ENCODE data around the gene AGBL2. TPM values are rescaled to one million over a fixed set of nuclear protein-coding genes. Genes with fewer than 3 reads are reported as not detected.
"Not testable (repeated sequence)": the region's sequence is repeated elsewhere in the genome, so short reads cannot be mapped to it uniquely, and the experiment has no call there.

AGBL2 gene
- polyA plus RNA-seq, 3 donors, result 6.6 to 14.9 (median 8.4) TPM

DNA sequence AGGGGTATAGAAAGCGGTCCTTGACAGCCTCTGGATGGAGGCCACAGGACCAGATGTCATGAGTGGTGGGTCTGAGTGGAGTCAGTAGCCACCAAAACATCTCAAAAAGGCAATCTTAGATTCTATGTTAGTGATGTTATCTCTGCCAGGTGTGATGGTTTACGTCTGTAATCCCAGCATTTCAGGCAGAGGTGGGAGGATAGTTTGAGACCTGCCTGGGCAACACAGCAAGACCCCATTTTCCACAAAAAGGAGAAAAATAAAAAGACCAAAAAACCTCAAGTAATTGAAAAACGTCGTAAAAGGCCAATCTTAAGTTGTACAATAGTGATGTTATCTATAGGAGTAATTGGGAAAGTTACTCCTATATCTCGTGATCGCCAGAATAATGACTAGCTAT is 69.2 kb downstream of the AGBL2 start:
- no peak for DNase-seq (ENCODE audit: extremely low read depth in 1 of 11, low read depth in 9 of 11, low spot score in 4 of 11)

DNA sequence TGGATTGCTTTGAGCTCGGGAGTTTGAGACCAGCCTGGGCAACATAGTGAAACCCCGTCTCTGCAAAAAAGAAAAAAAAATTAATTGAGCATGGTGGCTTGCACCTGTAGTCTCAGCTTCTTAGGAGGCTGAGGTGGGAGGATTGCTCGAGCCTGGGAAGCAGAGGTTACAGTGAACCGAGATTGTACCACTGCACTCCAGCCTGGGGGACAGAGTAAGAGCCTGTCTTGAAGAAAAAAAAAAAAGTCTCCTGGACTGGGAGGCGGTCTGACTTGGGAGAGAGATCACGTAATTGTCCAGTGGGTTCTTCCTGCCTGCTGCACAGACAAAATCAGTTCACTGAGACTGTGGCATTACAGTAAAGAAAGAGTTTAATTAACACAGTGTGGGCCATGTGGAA is 69.7 kb downstream of the AGBL2 start:
- DNase-seq (ENCODE audit: extremely low read depth in 1 of 11, low read depth in 9 of 11, low spot score in 4 of 11), result no peak

DNA sequence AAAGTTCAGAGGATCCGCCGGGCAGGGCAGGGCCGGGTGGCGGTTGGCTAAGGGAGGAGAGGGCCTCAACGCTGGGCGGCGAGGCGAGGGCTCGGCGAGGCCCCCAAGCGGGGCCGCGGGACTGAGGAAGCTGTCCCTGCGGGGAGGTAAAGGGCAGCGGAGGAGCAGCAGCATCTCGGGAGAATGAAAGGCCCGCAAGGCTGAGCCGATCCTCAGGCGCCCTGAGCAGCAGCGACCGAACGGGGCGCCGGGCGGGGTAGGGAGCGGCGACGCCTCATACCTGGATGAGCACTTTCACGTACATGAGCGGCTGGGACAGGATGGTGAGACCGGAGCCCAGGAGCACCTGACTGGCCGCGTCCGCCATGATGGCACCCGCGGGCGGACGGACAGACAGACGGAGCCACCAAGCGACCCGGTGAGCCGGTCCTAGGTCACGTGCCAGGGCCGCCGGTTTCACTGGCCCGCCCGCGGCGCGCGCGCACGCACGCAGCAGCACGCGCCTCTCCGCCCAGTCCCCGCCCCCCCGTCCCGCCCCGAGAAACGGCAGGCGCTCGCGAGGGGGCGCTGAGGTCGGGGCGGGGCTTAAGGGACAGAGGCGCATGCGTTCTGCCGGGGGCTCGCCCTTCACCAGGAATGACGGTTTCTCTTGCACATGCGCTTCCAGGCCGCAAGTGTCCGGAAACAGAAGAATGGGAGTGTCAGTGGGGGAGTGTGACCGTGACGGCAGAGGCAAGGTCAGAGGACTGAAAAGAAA is 72.9 kb downstream of the AGBL2 start, which contains the start of gene MTCH2:
Gene MTCH2, minus strand, starts transcription at position 461 of the 757 bp plus-strand sequence. Its CDS starts 94 bp downstream, at position 367.
- peak; percentile 91 to 98 (median 96) for DNase-seq (ENCODE audit: extremely low read depth in 1 of 11, low read depth in 9 of 11, low spot score in 4 of 11)

DNA sequence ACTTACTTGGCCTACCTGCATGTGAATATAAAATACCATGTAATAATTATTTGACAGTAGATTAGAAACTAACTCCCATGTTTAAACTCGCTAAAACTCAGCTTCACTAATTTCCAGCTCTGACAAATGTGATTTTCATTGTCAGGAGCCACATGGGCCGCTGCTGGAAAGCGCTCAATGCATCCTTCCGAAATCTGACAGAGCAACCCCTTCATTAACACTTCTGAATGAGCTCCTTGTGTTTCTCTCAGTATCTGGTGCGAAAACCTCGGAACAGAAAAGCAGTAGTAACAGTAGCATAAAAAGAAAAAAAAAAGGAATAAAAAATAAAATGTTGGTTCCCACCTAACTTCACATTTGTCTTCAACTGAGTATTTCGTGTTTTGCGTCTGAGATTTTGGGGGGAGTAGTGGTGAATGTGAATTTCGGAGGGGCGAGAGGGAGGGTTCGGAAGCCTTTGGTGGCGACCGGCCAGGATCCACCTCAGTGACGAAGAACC is 73.5 kb downstream of the AGBL2 start:
- peak in 2 of 11 donors; percentile 18 to 22 for DNase-seq (ENCODE audit: extremely low read depth in 1 of 11, low read depth in 9 of 11, low spot score in 4 of 11)

DNA sequence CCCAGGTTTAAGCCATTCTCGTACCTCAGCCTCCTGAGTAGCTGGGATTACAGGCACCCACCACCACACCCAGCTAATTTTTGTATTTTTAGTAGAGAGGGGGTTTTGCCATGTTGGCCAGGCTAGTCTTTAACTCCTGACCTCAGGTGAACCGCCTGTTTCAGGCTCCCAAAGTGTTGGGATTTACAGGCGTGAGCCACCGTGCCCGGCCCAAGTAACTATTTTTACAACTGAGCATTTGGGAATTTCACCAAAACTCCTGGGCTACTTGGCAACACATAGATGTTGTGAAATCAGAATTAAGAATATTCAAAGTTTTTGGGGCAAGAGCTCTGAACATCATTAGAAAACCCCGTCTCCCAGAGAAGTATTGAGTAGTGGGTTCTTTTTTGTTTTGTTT is 74.7 kb downstream of the AGBL2 start:
- DNase-seq (ENCODE audit: extremely low read depth in 1 of 11, low read depth in 9 of 11, low spot score in 4 of 11), result not testable (repeated sequence)

DNA sequence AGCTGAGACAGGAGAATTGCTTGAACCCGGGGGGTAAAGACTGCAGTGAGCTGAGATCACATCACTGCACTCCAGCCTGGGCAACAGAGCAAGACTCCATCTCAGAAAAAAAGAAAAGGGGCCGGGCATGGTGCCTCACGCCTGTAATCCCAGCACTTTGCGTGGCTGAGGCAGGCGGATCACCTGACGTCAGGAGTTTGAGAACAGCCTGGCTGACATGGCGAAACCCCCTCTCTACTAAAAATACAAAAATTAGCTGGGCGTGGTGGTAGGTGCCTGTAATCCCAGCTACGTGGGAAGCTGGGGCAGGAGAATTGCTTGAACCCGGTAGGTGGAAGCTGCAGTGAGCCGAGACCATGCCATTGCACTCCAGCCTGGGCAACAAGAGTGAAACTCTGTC is 78.8 kb downstream of the AGBL2 start:
- DNase-seq (ENCODE audit: extremely low read depth in 1 of 11, low read depth in 9 of 11, low spot score in 4 of 11), result not testable (repeated sequence)

DNA sequence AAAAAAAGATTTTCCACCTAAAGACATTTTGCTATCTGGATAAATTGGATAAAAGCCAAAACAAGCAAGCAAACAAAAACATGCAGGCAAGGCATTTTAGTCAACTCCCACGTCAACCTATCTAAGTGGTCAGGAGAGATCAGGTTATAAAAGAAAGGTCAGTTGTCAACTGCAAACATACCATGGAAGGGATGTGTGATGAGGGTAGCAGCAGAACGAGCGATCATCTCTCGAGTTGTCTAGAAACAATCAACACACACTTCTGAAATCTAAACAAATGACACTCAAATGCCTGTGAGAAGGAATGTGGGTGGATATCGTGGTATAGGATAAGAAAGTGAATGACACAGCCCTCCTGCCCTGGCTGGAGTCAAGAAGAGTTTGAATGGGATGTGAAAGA is 83.7 kb downstream of the AGBL2 start:
- no peak for DNase-seq (ENCODE audit: extremely low read depth in 1 of 11, low read depth in 9 of 11, low spot score in 4 of 11)

DNA sequence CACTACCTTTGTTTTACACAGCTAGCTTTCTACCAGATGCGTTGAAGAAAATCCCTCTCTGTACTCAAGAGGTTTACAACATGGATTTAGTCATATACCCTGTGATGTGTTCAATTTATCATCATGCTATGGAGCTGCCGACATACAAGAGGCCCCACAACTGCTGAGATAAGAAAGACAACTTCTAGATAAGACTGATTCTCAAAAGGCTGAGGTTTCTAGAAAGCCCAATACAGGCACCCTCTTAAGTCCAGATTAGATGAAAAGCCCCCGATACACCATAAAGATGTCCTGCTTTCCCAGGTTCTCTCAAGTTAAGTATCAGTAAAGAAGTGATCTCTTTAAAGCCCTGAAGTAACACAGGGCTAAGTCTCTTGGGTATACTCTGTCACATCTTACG is 87.1 kb downstream of the AGBL2 start:
- no peak for DNase-seq (ENCODE audit: extremely low read depth in 1 of 11, low read depth in 9 of 11, low spot score in 4 of 11)

DNA sequence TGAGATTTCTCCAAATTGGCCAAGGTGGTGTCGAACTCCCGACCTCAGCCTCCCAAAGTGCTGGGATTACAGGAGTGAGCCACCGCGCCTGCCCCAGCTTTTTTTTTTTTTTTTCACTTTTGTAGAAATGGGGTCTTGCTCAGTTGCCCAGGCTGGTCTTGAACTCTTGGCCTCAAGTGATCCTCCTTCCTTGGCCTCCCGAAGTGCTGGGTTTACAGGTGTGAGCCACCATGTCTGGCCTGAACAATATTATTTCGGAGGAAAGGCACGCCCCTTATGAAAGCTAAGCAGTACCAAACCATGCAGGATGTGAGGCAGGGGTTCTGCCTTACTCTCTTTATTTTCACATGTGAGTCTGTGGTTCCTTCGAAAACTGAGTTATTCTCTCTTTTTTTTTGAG is 88.9 kb downstream of the AGBL2 start:
- DNase-seq (ENCODE audit: extremely low read depth in 1 of 11, low read depth in 9 of 11, low spot score in 4 of 11), result no peak

DNA sequence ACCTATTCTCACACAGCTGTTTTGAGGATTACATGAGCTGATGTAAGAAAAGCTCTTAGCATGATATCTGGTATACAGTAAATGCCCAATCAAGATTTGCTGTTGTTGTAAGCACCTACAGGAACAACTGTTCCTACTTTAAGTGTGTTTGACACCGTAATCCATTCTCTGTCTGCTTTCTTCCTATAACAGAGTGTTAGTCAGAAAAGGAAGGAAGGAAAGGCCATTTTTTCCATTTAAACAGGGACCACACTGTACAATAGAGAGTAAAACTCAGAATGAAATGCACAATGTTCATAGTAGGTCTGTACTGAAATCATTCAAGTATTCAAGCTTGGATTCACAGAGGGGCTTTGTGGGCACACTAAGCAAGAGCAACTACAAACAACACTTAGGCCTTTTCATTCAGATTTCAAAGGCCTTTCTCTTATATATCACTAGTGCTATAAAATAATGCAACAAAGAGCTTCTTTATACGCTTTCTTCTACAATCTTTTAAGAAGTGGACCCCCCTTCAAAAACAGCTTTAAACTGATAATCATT is 94.3 kb downstream of the AGBL2 start:
- no peak for DNase-seq (ENCODE audit: extremely low read depth in 1 of 11, low read depth in 9 of 11, low spot score in 4 of 11)

DNA sequence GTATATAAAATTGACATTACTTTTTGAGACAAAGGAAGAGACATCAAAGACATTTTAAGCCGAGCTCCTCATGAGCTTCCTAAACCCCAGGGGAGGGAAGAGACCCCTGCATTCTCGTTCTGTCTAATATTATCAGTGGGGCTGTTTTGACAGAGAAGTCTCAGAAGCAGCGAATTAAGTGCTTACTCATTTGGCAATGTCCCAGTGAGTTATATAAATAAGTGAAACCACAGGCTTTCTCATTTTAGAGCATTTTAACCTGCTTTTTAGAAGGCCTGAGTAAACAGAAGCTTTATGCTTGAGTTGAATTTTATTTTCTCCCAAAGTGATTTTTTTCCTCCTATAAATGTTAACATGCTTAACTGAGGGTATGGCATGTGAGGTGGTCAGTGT is 97.8 kb downstream of the AGBL2 start:
- no peak for DNase-seq (ENCODE audit: extremely low read depth in 1 of 11, low read depth in 9 of 11, low spot score in 4 of 11)

DNA sequence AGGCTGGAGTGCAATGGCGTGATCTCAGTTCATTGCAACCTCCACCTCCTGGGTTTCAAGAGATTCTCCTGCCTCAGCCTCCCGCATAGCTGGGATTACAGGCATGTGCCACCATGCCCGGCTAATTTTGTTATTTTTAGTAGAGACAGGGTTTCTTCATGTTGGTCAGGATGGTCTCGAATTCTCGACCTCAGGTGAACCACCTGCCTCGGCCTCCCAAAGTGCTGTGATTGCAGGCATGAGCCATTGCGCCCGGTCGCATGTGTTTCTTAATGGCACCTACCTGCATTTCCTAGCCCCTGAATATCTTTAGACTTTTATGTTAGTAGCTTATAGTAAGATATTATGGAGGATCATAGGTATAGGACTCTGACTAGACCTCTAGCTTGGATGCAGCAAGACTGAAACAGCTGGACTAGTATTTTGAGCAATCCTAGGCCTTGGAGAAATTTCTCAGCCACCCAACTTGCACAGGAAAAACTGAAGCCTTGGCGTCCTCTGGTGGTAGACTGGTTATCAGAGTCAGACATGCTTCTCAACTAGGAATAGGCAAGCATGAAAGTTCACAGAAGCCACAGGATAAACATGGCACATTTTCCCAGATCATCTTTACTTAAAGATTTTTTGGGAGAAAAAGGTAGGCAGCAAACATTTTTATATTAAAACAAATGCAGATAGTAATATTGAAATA is 98.3 kb downstream of the AGBL2 start:
- peak in 3 of 11 donors; percentile 29 to 54 (median 45) for DNase-seq (ENCODE audit: extremely low read depth in 1 of 11, low read depth in 9 of 11, low spot score in 4 of 11)

DNA sequence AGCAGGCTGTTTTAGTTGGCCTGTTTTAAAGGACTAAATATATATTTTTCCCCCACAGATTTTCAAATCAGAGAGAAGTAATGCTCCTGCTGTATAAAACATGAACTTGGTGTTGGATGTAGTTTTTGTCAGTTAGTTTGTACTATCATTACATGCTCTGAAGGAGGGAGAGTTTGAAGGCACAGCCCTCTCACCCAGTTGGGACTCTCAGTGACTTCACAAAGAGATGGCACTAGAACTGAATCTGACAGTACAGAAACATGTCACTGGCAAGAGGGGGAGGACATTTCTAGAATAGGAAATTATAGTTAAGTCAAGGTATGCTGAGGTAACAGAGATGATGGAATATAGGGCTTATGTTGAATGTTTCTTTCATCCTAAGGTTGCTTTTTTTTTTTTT is 99.9 kb downstream of the AGBL2 start:
- DNase-seq (ENCODE audit: extremely low read depth in 1 of 11, low read depth in 9 of 11, low spot score in 4 of 11), result no peak

DNA sequence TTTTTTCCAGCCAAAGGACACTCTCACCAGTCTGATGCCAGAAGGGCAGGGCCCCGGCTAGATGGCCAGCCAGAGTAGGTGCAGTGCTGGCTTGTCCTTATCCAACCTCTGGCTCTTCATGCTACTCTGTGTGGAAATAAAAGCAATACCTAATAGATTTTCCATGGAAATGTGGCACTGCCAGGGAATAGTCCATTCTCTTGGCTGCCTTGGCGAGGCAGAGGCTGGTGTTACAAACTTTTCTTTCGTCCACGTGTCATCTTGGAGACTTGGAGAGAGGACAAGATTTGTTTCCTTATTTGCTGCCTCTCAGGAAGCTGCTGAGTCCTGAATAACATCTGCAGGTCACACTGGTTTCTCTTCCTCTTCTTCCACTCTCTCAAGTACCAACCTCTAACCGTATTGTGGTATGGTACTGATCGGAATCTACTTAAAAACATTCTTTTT is 103.8 kb downstream of the AGBL2 start:
- no peak for DNase-seq (ENCODE audit: extremely low read depth in 1 of 11, low read depth in 9 of 11, low spot score in 4 of 11)

DNA sequence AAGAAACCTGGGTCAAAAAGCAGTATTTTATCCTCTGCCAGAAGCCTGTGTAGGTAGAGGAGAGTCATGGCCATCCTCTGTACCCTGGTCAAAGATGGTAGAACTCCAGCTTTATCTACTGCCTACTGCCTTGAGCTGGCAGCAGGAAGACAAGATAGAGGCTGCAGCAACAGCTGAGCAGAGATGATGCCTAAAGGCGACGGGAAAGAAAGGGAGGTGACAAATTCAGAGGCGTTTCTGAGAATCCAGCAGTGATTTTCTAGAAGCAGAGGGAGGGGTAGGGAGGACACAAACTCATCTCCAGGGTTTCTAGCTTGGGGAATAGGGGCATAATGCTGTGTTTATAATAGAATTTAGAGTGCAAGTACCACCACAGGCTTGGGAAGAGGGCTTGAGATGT is 105.5 kb downstream of the AGBL2 start:
- DNase-seq (ENCODE audit: extremely low read depth in 1 of 11, low read depth in 9 of 11, low spot score in 4 of 11), result no peak

Other genes starting within 250 kb of the AGBL2 start
- gene CELF1, start 162.2 kb downstream of the AGBL2 start, polyA plus RNA-seq (ENCODE audit: insufficient read length in 3 of 3), result 100 to 1,000 TPM; 108 to 126 (median 112) TPM
- gene PTPMT1, start 149.8 kb downstream of the AGBL2 start, polyA plus RNA-seq (ENCODE audit: insufficient read length in 3 of 3), result 10 to 100 TPM; 47.0 to 59.2 (median 51.9) TPM
- 10 to 100 TPM; 25.8 to 27.5 (median 25.9) TPM for gene KBTBD4, start 136.4 kb downstream of the AGBL2 start, polyA plus RNA-seq (ENCODE audit: insufficient read length in 3 of 3)
- gene NDUFS3, start 136.3 kb downstream of the AGBL2 start, polyA plus RNA-seq (ENCODE audit: insufficient read length in 3 of 3), result 100 to 1,000 TPM; 136 to 148 (median 141) TPM
- under 1 TPM; 0.24 to 0.50 (median 0.40) TPM for gene FAM180B, start 128.7 kb downstream of the AGBL2 start, polyA plus RNA-seq (ENCODE audit: insufficient read length in 3 of 3)
- gene C1QTNF4, start 121.0 kb downstream of the AGBL2 start, polyA plus RNA-seq (ENCODE audit: insufficient read length in 3 of 3), result 10 to 100 TPM in 1 of 3 donors, 1 to 10 TPM in 2; 6.1 to 14.2 (median 8.2) TPM
- 100 to 1,000 TPM; 107 to 130 (median 124) TPM for gene MTCH2, start 72.8 kb downstream of the AGBL2 start, polyA plus RNA-seq (ENCODE audit: insufficient read length in 3 of 3)
- 100 to 1,000 TPM; 106 to 194 (median 131) TPM for gene FNBP4, start 52.0 kb upstream of the AGBL2 start, polyA plus RNA-seq (ENCODE audit: insufficient read length in 3 of 3)
- gene NUP160, start 133.0 kb upstream of the AGBL2 start, polyA plus RNA-seq (ENCODE audit: insufficient read length in 3 of 3), result 10 to 100 TPM; 64.1 to 73.7 (median 69.8) TPM